Loucy (cell line): ENCODE data around the gene HK1.

Experiments
- H2AFZ ChIP-seq: fragments of 200-600 bp; sonication (generic); 2 replicates; pipeline ENCODE4 v1.6.0; 2016; ENCODE audit warnings: antibody characterized with exemption, mild to moderate bottlenecking, low read length, moderate library complexity
- H3F3A ChIP-seq: fragments of 200-600 bp; 2 replicates; pipeline ENCODE4 v1.6.0; 2016; ENCODE audit warnings: antibody characterized with exemption, low read depth, mild to moderate bottlenecking
- H3K27me3 ChIP-seq: fragments of 200-600 bp; sonication (generic); 2 replicates; pipeline ENCODE4 v1.6.1; 2014; ENCODE audit warnings: low read length, mild to moderate bottlenecking; ENCODE audit not compliant: insufficient read depth, poor library complexity, severe bottlenecking
- H3K36me3 ChIP-seq: fragments of 200-600 bp; sonication (generic); 2 replicates; pipeline ENCODE4 v1.6.1; 2016; ENCODE audit warnings: low read length; ENCODE audit not compliant: insufficient read depth
- H3K4me1 ChIP-seq: fragments of 200-600 bp; sonication (generic); 2 replicates; pipeline ENCODE4 v1.5.1; 2014; ENCODE audit warnings: low read length, mild to moderate bottlenecking; ENCODE audit not compliant: insufficient read depth, poor library complexity, severe bottlenecking
- H3K4me2 ChIP-seq: fragments of 200-600 bp; sonication (generic); 2 replicates; pipeline ENCODE4 v1.6.0; 2014; ENCODE audit warnings: antibody characterized with exemption, low read length, low read depth, mild to moderate bottlenecking; ENCODE audit not compliant: poor library complexity, severe bottlenecking
- H3K4me3 ChIP-seq: fragments of 200-600 bp; sonication (generic); 2 replicates; pipeline ENCODE4 v1.5.1; 2014; ENCODE audit warnings: low read length, mild to moderate bottlenecking, mixed read lengths; ENCODE audit not compliant: poor library complexity, severe bottlenecking
- H3K79me2 ChIP-seq: fragments of 200-600 bp; sonication (generic); 2 replicates; pipeline ENCODE4 v1.6.1; 2014; ENCODE audit warnings: low read length; ENCODE audit not compliant: insufficient read depth
- H3K9ac ChIP-seq: fragments of 200-600 bp; sonication (generic); 2 replicates; pipeline ENCODE4 v1.6.0; 2014; ENCODE audit warnings: mild to moderate bottlenecking, low read depth, low read length, moderate library complexity; ENCODE audit not compliant: poor library complexity, severe bottlenecking
- H3K9me2 ChIP-seq: fragments of 200-600 bp; sonication (generic); replicated peaks from 2 replicates; pipeline ENCODE4 v1.6.1; 2016; ENCODE audit warnings: low read depth, low read length, mixed read lengths
- H3K9me3 ChIP-seq: fragments of 200-600 bp; sonication (generic); 2 replicates; pipeline ENCODE4 v1.6.1; 2014; ENCODE audit warnings: mild to moderate bottlenecking, antibody characterized with exemption, low read length, low read depth; ENCODE audit not compliant: insufficient read depth
- H4K20me1 ChIP-seq: fragments of 200-600 bp; sonication (generic); 2 replicates; pipeline ENCODE4 v1.6.0; 2014; ENCODE audit warnings: antibody characterized with exemption, low read length, mild to moderate bottlenecking; ENCODE audit not compliant: insufficient read depth, poor library complexity, severe bottlenecking
- CTCF ChIP-seq: fragments of 200-600 bp; sonication (generic); conservative IDR thresholded peaks from 2 replicates; pipeline ENCODE4 v1.5.1; 2014; ENCODE audit warnings: mild to moderate bottlenecking, antibody characterized with exemption, low read length
- EZH2phosphoT487 ChIP-seq: fragments of 200-600 bp; IDR thresholded peaks from 2 replicates; pipeline ENCODE4 v1.6.1; 2018; ENCODE audit warnings: antibody characterized with exemption, mild to moderate bottlenecking, moderate library complexity, borderline replicate concordance

The HK1 gene

GRCh38 chr10:69265521-69265920, 12.8 kb upstream of the HK1 start:
- Histone ChIP-seq H3K4me3 (no peak overlapping the region), H3K79me2 (no peaks in the 10 kb centered on the region), H4K20me1 (no peaks in the 10 kb centered on the region), H3K36me3 (no peaks in the 10 kb centered on the region), H3K9me2 (no peaks in the 10 kb centered on the region), H3K4me1 (no peaks in the 10 kb centered on the region), H2AFZ (no peak overlapping the region), H3F3A (no peaks in the 10 kb centered on the region), H3K27me3 (no peaks in the 10 kb centered on the region), H3K9ac (no peak overlapping the region), H3K4me2 (no peak overlapping the region), H3K9me3 (no peaks in the 10 kb centered on the region)
- no peak for TF ChIP-seq EZH2phosphoT487
- TF ChIP-seq CTCF, result no peak

GRCh38 chr10:69268761-69269416, 9.4 kb upstream of the HK1 start:
- Histone ChIP-seq H3K9ac (no peak overlapping the region), H4K20me1 (no peaks in the 10 kb centered on the region), H3K79me2 (no peaks in the 10 kb centered on the region), H2AFZ (no peak overlapping the region), H3K27me3 (no peaks in the 10 kb centered on the region), H3K36me3 (no peaks in the 10 kb centered on the region), H3K4me2 (no peak overlapping the region), H3F3A (no peaks in the 10 kb centered on the region), H3K9me2 (no peaks in the 10 kb centered on the region), H3K4me3 (no peak overlapping the region), H3K4me1 (no peaks in the 10 kb centered on the region), H3K9me3 (no peaks in the 10 kb centered on the region)
- TF ChIP-seq EZH2phosphoT487, result no peak
- no peak for TF ChIP-seq CTCF

GRCh38 chr10:69269761-69270160, 8.5 kb upstream of the HK1 start:
- H3K9ac ChIP-seq, result no peak overlapping the region
- H3K9me3 ChIP-seq, result no peaks in the 10 kb centered on the region
- H3K36me3 ChIP-seq, result no peaks in the 10 kb centered on the region
- no peaks in the 10 kb centered on the region for H3F3A ChIP-seq
- no peaks in the 10 kb centered on the region for H3K79me2 ChIP-seq
- no peak overlapping the region for H2AFZ ChIP-seq
- no peaks in the 10 kb centered on the region for H3K9me2 ChIP-seq
- H3K4me2 ChIP-seq, result no peak overlapping the region
- no peaks in the 10 kb centered on the region for H3K27me3 ChIP-seq
- no peak for TF ChIP-seq CTCF
- TF ChIP-seq EZH2phosphoT487, result no peak
- no peak overlapping the region for H3K4me3 ChIP-seq
- no peaks in the 10 kb centered on the region for H3K4me1 ChIP-seq
- no peaks in the 10 kb centered on the region for H4K20me1 ChIP-seq
